Measurements from ENCODE around the gene AARS1. TPM values are rescaled to one million over a fixed set of nuclear protein-coding genes. Genes with fewer than 3 reads are reported as not detected.

Gene AARS1
- total and polyA plus RNA-seq, 2 experiments from 2014 or later = 105 to 292 TPM

DNA sequence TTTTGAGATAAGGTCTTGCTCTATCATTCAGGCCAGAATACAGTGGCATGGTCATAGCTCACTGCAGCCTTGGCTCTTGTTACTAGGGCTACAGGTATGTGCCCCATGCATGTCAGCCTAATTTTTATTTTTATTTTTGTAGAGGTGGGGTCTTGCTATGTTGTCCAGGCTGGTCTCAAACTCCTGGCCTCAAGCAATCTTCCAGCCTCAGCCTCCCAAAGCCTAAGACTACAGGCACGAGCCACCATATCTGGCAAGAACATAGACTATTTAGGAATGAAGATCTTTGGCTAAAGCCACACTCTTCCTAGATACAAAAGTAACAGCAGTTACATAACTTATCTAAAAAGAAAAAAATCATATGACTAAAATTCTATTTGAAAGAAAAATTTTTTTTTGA is 41.8 kb upstream of the AARS1 start:
- H3K36me3 Mint-ChIP-seq (ENCODE audit: low read depth) = peaks cover 48% of the 10 kb centered on the region
- no peaks in the 10 kb centered on the region for H3K4me1 Mint-ChIP-seq
- no peak overlapping the region for H3K4me3 ChIP-seq
- H3K9me3 Mint-ChIP-seq = no peaks in the 10 kb centered on the region
- no peaks in the 10 kb centered on the region for H3K4me1 ChIP-seq (ENCODE audit: insufficient read depth)
- H3K9me2 ChIP-seq (ENCODE audit: insufficient read depth) = no peaks in the 10 kb centered on the region
- TF ChIP-seq CREB1 (CRISPR knock-in tag; IDR thresholded peaks at IDR 0.05; ENCODE audit: low read depth) (no peak), NANOG (IDR thresholded peaks at IDR 0.05; ENCODE audit: borderline replicate concordance) (no peak), EZH2 (IDR thresholded peaks at IDR 0.05; ENCODE audit: low read depth, unreplicated experiment) (no peak), JUNB (IDR thresholded peaks at IDR 0.05; ENCODE audit: unreplicated experiment) (no peak), EZH2phosphoT487 (IDR thresholded peaks at IDR 0.05; ENCODE audit: unreplicated experiment) (no peak), STAT1 (IDR thresholded peaks at IDR 0.05; ENCODE audit: unreplicated experiment) (no peak)
- TF ChIP-seq, protein P1, sequence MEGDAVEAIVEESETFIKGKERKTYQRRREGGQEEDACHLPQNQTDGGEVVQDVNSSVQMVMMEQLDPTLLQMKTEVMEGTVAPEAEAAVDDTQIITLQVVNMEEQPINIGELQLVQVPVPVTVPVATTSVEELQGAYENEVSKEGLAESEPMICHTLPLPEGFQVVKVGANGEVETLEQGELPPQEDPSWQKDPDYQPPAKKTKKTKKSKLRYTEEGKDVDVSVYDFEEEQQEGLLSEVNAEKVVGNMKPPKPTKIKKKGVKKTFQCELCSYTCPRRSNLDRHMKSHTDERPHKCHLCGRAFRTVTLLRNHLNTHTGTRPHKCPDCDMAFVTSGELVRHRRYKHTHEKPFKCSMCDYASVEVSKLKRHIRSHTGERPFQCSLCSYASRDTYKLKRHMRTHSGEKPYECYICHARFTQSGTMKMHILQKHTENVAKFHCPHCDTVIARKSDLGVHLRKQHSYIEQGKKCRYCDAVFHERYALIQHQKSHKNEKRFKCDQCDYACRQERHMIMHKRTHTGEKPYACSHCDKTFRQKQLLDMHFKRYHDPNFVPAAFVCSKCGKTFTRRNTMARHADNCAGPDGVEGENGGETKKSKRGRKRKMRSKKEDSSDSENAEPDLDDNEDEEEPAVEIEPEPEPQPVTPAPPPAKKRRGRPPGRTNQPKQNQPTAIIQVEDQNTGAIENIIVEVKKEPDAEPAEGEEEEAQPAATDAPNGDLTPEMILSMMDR (conservative IDR thresholded peaks at IDR 0.05; ENCODE audit: low read depth in 2 of 2) = no peak
- no peak overlapping the region for H3K4me2 ChIP-seq
- H3K79me2 ChIP-seq (replicated peaks; ENCODE audit: insufficient read depth) = no peaks in the 10 kb centered on the region
- H3F3A ChIP-seq (replicated peaks; ENCODE audit: low read depth) = no peaks in the 10 kb centered on the region
- no peak overlapping the region for H3K27ac Mint-ChIP-seq
- H4K20me1 ChIP-seq (replicated peaks; ENCODE audit: insufficient read depth) = no peaks in the 10 kb centered on the region
- DNase-seq (ENCODE audit: low spot score) (no peak), ATAC-seq (no peak)
- H3K27me3 ChIP-seq (ENCODE audit: insufficient read depth) = no peaks in the 10 kb centered on the region
- H3K27me3 Mint-ChIP-seq (ENCODE audit: insufficient read depth, low read depth, poor library complexity) = peaks cover 4% of the 10 kb centered on the region
- H3K36me3 ChIP-seq (ENCODE audit: insufficient read depth) = peaks cover 26% of the 10 kb centered on the region
- no peak overlapping the region for H2AFZ ChIP-seq
- H3K27ac ChIP-seq (ENCODE audit: low read depth) = no peak overlapping the region
- no peak overlapping the region for H3K4me3 Mint-ChIP-seq

DNA sequence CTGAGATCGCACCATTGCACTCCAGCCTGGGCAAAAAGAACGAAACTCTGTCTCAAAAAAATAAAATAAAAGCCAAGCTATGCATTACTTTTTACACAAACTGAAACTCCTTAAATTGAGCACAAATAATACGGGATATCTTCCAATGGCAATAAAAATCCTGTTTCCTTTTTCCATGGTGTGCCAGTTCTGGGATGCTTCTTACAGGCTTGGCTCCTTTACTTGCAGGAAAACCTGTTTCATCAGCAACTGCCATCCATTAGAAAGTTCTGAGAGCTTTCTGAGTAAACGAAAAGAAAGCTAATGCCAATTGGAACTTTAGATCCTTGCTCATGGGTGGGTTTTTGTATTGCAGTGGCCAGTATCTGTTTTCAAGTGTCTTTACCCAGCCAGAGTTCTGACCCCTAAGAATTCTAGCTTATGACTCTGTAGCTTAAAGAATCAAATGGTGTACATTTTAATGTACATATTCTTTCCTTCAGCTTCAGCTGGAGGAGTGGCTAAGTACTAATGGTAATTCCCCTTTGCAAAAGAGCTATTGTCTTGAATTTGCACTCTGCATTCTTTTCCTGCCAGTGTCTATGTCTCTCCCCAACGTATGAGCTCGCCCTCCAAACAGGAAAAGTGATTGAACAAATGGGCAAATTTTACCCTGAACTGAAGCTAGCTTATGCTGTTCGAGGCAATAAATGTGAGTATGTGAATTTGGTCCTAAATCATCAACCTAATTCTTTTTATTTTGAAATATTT is 35.9 kb upstream of the AARS1 start:
- Histone ChIP-seq H3K79me2 (replicated peaks; ENCODE audit: insufficient read depth) (no peaks in the 10 kb centered on the region), H2AFZ (no peak overlapping the region), H3K27me3 (ENCODE audit: insufficient read depth) (no peaks in the 10 kb centered on the region), H3K9me2 (ENCODE audit: insufficient read depth) (no peaks in the 10 kb centered on the region), H3K27ac (ENCODE audit: low read depth) (no peak overlapping the region), H3K4me2 (no peak overlapping the region), H3K4me1 (ENCODE audit: insufficient read depth) (no peaks in the 10 kb centered on the region), H3F3A (replicated peaks; ENCODE audit: low read depth) (no peaks in the 10 kb centered on the region), H3K36me3 (ENCODE audit: insufficient read depth) (peaks cover 19% of the 10 kb centered on the region; the same call in 1 of the 2 replicates), H4K20me1 (replicated peaks; ENCODE audit: insufficient read depth) (no peaks in the 10 kb centered on the region), H3K4me3 (no peak overlapping the region)
- DNase-seq (ENCODE audit: low spot score) (no peak), ATAC-seq (no peak)
- Mint-ChIP-seq H3K27ac (no peak overlapping the region), H3K4me1 (no peaks in the 10 kb centered on the region), H3K4me3 (no peak overlapping the region), H3K27me3 (ENCODE audit: insufficient read depth, low read depth, poor library complexity) (no peaks in the 10 kb centered on the region), H3K36me3 (ENCODE audit: low read depth) (peaks cover 34% of the 10 kb centered on the region), H3K9me3 (no peaks in the 10 kb centered on the region)
- no peak for TF ChIP-seq CREB1 (CRISPR knock-in tag; IDR thresholded peaks at IDR 0.05; ENCODE audit: low read depth)
- TF ChIP-seq, protein P1 (conservative IDR thresholded peaks at IDR 0.05; ENCODE audit: low read depth in 2 of 2) = no peak
- TF ChIP-seq, protein P2, sequence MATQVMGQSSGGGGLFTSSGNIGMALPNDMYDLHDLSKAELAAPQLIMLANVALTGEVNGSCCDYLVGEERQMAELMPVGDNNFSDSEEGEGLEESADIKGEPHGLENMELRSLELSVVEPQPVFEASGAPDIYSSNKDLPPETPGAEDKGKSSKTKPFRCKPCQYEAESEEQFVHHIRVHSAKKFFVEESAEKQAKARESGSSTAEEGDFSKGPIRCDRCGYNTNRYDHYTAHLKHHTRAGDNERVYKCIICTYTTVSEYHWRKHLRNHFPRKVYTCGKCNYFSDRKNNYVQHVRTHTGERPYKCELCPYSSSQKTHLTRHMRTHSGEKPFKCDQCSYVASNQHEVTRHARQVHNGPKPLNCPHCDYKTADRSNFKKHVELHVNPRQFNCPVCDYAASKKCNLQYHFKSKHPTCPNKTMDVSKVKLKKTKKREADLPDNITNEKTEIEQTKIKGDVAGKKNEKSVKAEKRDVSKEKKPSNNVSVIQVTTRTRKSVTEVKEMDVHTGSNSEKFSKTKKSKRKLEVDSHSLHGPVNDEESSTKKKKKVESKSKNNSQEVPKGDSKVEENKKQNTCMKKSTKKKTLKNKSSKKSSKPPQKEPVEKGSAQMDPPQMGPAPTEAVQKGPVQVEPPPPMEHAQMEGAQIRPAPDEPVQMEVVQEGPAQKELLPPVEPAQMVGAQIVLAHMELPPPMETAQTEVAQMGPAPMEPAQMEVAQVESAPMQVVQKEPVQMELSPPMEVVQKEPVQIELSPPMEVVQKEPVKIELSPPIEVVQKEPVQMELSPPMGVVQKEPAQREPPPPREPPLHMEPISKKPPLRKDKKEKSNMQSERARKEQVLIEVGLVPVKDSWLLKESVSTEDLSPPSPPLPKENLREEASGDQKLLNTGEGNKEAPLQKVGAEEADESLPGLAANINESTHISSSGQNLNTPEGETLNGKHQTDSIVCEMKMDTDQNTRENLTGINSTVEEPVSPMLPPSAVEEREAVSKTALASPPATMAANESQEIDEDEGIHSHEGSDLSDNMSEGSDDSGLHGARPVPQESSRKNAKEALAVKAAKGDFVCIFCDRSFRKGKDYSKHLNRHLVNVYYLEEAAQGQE (IDR thresholded peaks at IDR 0.05; ENCODE audit: unreplicated experiment) = no peak
- TF ChIP-seq ZNF114 (CRISPR knock-in tag; IDR thresholded peaks at IDR 0.05) = no peak
- no peak for TF ChIP-seq NANOG (IDR thresholded peaks at IDR 0.05; ENCODE audit: borderline replicate concordance)

All from GM23338 (cell line).